Stimulated activated CD4-positive, alpha-beta T cell treated with anti-CD3 and anti-CD28 coated beads, Interleukin-2, amount 100 ng/mL, for 4 hours (primary cell): ENCODE results near the gene MAN2A1.
"Not testable (repeated sequence)": the region's sequence is repeated elsewhere in the genome, so short reads cannot be mapped to it uniquely, and the experiment has no call there.

Experiments
- DNase-seq: peaks from one replicate; pipeline ENCODE4 v3.0.0-alpha.2; 2020; ENCODE audit warnings: low read depth

MAN2A1 gene

GRCh38 chr5:109826426-109826825 is 136.7 kb downstream of the MAN2A1 start:
- no peak for DNase-seq

GRCh38 chr5:109829331-109829730 is 139.6 kb downstream of the MAN2A1 start:
- DNase-seq: no peak

- DNase-seq: no peak
Measured at GRCh38 chr5:109830955-109831502, 141.3 kb downstream of the MAN2A1 start.

GRCh38 chr5:109832207-109833188 is 142.8 kb downstream of the MAN2A1 start:
- DNase-seq: not testable (repeated sequence)

GRCh38 chr5:109833946-109834345 is 144.2 kb downstream of the MAN2A1 start:
- DNase-seq: no peak

GRCh38 chr5:109836280-109836679 is 146.6 kb downstream of the MAN2A1 start:
- no peak for DNase-seq

GRCh38 chr5:109837231-109837861 is 147.6 kb downstream of the MAN2A1 start:
- DNase-seq: no peak

GRCh38 chr5:109838157-109838556 is 148.4 kb downstream of the MAN2A1 start:
- no peak for DNase-seq

GRCh38 chr5:109844148-109844547 is 154.4 kb downstream of the MAN2A1 start:
- DNase-seq: no peak

GRCh38 chr5:109844695-109845094 is 155.0 kb downstream of the MAN2A1 start:
- DNase-seq: no peak

GRCh38 chr5:109848130-109848529 is 158.4 kb downstream of the MAN2A1 start:
- DNase-seq: no peak

GRCh38 chr5:109849478-109850088 is 159.9 kb downstream of the MAN2A1 start:
- DNase-seq: no peak

GRCh38 chr5:109852371-109853155 is 162.8 kb downstream of the MAN2A1 start:
- no peak for DNase-seq

- DNase-seq: no peak
Measured at GRCh38 chr5:109853377-109853776, 163.7 kb downstream of the MAN2A1 start.

GRCh38 chr5:109855056-109855455 is 165.3 kb downstream of the MAN2A1 start:
- DNase-seq: no peak

- DNase-seq: no peak
Measured at GRCh38 chr5:109857405-109858031, 167.8 kb downstream of the MAN2A1 start.

- DNase-seq: no peak
Measured at GRCh38 chr5:109859537-109859936, 169.8 kb downstream of the MAN2A1 start.

GRCh38 chr5:109862301-109862700 is 172.6 kb downstream of the MAN2A1 start:
- no peak for DNase-seq

GRCh38 chr5:109863752-109864151 is 174.0 kb downstream of the MAN2A1 start:
- DNase-seq: no peak

- no peak for DNase-seq
Measured at GRCh38 chr5:109865637-109866036, 175.9 kb downstream of the MAN2A1 start.

GRCh38 chr5:109866051-109866450 is 176.3 kb downstream of the MAN2A1 start:
- no peak for DNase-seq
